ENCODE results near the gene RAD51D. TPM values are rescaled to one million over a fixed set of nuclear protein-coding genes. Genes with fewer than 3 reads are reported as not detected.

RAD51D gene
- total RNA-seq, 1 donor from 2014 or later = 13.2 TPM

GRCh38 chr17:35062308-35062707 is 57.4 kb downstream of the RAD51D start:
- H3K9me3 ChIP-seq = no peaks in the 10 kb centered on the region
- peaks cover 23% of the 10 kb centered on the region for H3K4me1 ChIP-seq
- H3K27me3 ChIP-seq (ENCODE audit: low read depth) = no peaks in the 10 kb centered on the region
- no peak for TF ChIP-seq CTCF (IDR thresholded peaks at IDR 0.05)
- H3K36me3 ChIP-seq = no peaks in the 10 kb centered on the region
- no peak overlapping the region for H3K27ac ChIP-seq
- intact Hi-C loops (cut with DNase I) = no loop called here
- DNase-seq = no peak
- H3K4me3 ChIP-seq = no peak overlapping the region
- no peak for ATAC-seq

GRCh38 chr17:35057332-35057915 is 62.2 kb downstream of the RAD51D start:
- ATAC-seq = no peak
- Histone ChIP-seq H3K4me1 (peaks cover 7% of the 10 kb centered on the region), H3K27ac (no peak overlapping the region), H3K9me3 (no peaks in the 10 kb centered on the region), H3K27me3 (ENCODE audit: low read depth) (no peaks in the 10 kb centered on the region), H3K36me3 (no peaks in the 10 kb centered on the region), H3K4me3 (no peak overlapping the region)
- intact Hi-C loops (cut with DNase I) = no loop called here
- TF ChIP-seq CTCF (IDR thresholded peaks at IDR 0.05) = no peak
- no peak for DNase-seq

GRCh38 chr17:35056013-35056412 is 63.6 kb downstream of the RAD51D start:
- no peak overlapping the region for H3K4me3 ChIP-seq
- peaks cover 21% of the 10 kb centered on the region for H3K4me1 ChIP-seq
- DNase-seq = no peak

GRCh38 chr17:35053204-35053603 is 66.5 kb downstream of the RAD51D start:
- H3K4me1 ChIP-seq = peaks cover 32% of the 10 kb centered on the region
- ATAC-seq (no peak), DNase-seq (no peak)
- H3K4me3 ChIP-seq = no peak overlapping the region
- intact Hi-C loops (cut with DNase I) = no loop called here
- TF ChIP-seq CTCF (IDR thresholded peaks at IDR 0.05) = no peak
- no peak overlapping the region for H3K27ac ChIP-seq
- no peaks in the 10 kb centered on the region for H3K9me3 ChIP-seq
- no peaks in the 10 kb centered on the region for H3K27me3 ChIP-seq (ENCODE audit: low read depth)
- H3K36me3 ChIP-seq = no peaks in the 10 kb centered on the region

More at GRCh38 chr17:35056013-35056412, 63.6 kb downstream of the RAD51D start:
- intact Hi-C loops (cut with DNase I) = no loop called here
- H3K27me3 ChIP-seq (ENCODE audit: low read depth) = no peaks in the 10 kb centered on the region
- no peak for ATAC-seq
- no peaks in the 10 kb centered on the region for H3K36me3 ChIP-seq
- H3K9me3 ChIP-seq = no peaks in the 10 kb centered on the region
- no peak overlapping the region for H3K27ac ChIP-seq
- no peak for TF ChIP-seq CTCF (IDR thresholded peaks at IDR 0.05)

- Histone ChIP-seq H3K4me3 (no peak overlapping the region), H3K36me3 (no peaks in the 10 kb centered on the region), H3K9me3 (no peaks in the 10 kb centered on the region), H3K27me3 (ENCODE audit: low read depth) (no peaks in the 10 kb centered on the region), H3K4me1 (peaks cover 32% of the 10 kb centered on the region), H3K27ac (no peak overlapping the region)
- DNase-seq = no peak
- no peak for TF ChIP-seq CTCF (IDR thresholded peaks at IDR 0.05)
- intact Hi-C loops (cut with DNase I) = no loop called here
- ATAC-seq = no peak
Observed at GRCh38 chr17:35052780-35053179, 66.9 kb downstream of the RAD51D start.

Measured in lower lobe of right lung (tissue), 2 donors.